Osteocyte (in vitro differentiated cells): ENCODE data around the gene MBNL1. TPM values are rescaled to one million over a fixed set of nuclear protein-coding genes. Genes with fewer than 3 reads are reported as not detected.

ENCODE experiments used
- DNase-seq: peaks from one replicate; pipeline ENCODE4 v3.0.0; 2021; ENCODE audit warnings: mixed read lengths; ENCODE audit not compliant: unreplicated experiment; ENCODE audit errors: extremely low spot score
- H3K27ac Mint-ChIP-seq: one replicate; pipeline ENCODE4 v1.8.0; 2021; ENCODE audit warnings: mild to moderate bottlenecking, mixed read lengths; ENCODE audit not compliant: unreplicated experiment
- H3K27me3 Mint-ChIP-seq: one replicate; pipeline ENCODE4 v1.8.0; 2021; ENCODE audit warnings: mixed read lengths; ENCODE audit not compliant: unreplicated experiment
- H3K36me3 Mint-ChIP-seq: one replicate; pipeline ENCODE4 v1.8.0; 2021; ENCODE audit warnings: mixed read lengths; ENCODE audit not compliant: unreplicated experiment
- H3K4me1 Mint-ChIP-seq: one replicate; pipeline ENCODE4 v1.8.0; 2021; ENCODE audit warnings: mixed read lengths; ENCODE audit not compliant: unreplicated experiment
- H3K4me3 Mint-ChIP-seq: one replicate; pipeline ENCODE4 v1.8.0; 2021; ENCODE audit warnings: mild to moderate bottlenecking, moderate library complexity, mixed read lengths; ENCODE audit not compliant: unreplicated experiment
- H3K9me3 Mint-ChIP-seq: one replicate; pipeline ENCODE4 v1.8.0; 2021; ENCODE audit warnings: mixed read lengths; ENCODE audit not compliant: unreplicated experiment
- total RNA-seq: library from RNA; stranded (reverse); gene quantifications from 2 replicates; pipeline ENCODE4 v1.2.1, GENCODE V29; 2021
- TF ChIP-seq, protein P1 (sequence below): fragments of 200-600 bp; sonication (generic); IDR thresholded peaks from 2 replicates; pipeline ENCODE4 v1.5.0; 2021; ENCODE audit warnings: antibody characterized with exemption, mild to moderate bottlenecking, moderate library complexity

Gene MBNL1
- total RNA-seq, 1 donor from 2014 or later, result 166 TPM

DNA sequence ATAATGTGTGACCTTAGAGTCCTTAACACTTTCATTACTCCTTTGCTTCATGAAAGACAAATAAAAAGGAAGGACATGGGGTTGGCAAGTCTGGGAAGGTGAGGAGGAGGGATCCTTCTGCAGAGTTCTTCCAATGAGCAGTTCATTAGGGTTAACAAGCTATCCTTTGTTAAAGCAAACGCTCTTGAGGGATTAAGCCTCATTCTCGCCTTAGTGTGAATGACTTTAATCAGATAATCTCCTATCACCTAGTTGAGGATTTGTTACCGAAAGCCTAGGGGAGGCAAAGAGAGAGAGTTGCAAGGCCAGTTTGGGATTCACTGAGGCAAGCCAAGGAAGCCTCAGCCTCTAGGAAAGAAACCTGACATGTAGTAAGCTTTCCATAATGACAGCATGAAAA, 7.4 kb upstream of the MBNL1 start:
- no peaks in the 10 kb centered on the region for H3K27me3 Mint-ChIP-seq
- no peak for DNase-seq

GRCh38 chr3:152263711-152264110, 5.0 kb upstream of the MBNL1 start:
- no peaks in the 10 kb centered on the region for H3K27me3 Mint-ChIP-seq
- no peak overlapping the region for H3K4me3 Mint-ChIP-seq
- peaks cover 26% of the 10 kb centered on the region for H3K4me1 Mint-ChIP-seq
- H3K36me3 Mint-ChIP-seq, result no peaks in the 10 kb centered on the region
- TF ChIP-seq, protein P1, sequence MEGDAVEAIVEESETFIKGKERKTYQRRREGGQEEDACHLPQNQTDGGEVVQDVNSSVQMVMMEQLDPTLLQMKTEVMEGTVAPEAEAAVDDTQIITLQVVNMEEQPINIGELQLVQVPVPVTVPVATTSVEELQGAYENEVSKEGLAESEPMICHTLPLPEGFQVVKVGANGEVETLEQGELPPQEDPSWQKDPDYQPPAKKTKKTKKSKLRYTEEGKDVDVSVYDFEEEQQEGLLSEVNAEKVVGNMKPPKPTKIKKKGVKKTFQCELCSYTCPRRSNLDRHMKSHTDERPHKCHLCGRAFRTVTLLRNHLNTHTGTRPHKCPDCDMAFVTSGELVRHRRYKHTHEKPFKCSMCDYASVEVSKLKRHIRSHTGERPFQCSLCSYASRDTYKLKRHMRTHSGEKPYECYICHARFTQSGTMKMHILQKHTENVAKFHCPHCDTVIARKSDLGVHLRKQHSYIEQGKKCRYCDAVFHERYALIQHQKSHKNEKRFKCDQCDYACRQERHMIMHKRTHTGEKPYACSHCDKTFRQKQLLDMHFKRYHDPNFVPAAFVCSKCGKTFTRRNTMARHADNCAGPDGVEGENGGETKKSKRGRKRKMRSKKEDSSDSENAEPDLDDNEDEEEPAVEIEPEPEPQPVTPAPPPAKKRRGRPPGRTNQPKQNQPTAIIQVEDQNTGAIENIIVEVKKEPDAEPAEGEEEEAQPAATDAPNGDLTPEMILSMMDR, result no peak
- DNase-seq, result no peak
- no peaks in the 10 kb centered on the region for H3K9me3 Mint-ChIP-seq
- no peak overlapping the region for H3K27ac Mint-ChIP-seq

More for the DNA sequence above, 7.4 kb upstream of the MBNL1 start:
- no peak overlapping the region for H3K27ac Mint-ChIP-seq
- no peaks in the 10 kb centered on the region for H3K9me3 Mint-ChIP-seq
- H3K36me3 Mint-ChIP-seq, result no peaks in the 10 kb centered on the region
- TF ChIP-seq, protein P1, result no peak
- H3K4me3 Mint-ChIP-seq, result no peak overlapping the region
- peaks cover 20% of the 10 kb centered on the region for H3K4me1 Mint-ChIP-seq

- H3K9me3 Mint-ChIP-seq, result no peaks in the 10 kb centered on the region
- no peaks in the 10 kb centered on the region for H3K27me3 Mint-ChIP-seq
- peaks cover 26% of the 10 kb centered on the region for H3K4me1 Mint-ChIP-seq
Observed at GRCh38 chr3:152264378-152264777, 4.4 kb upstream of the MBNL1 start.

GRCh38 chr3:152266221-152266995, 2.3 kb upstream of the MBNL1 start:
- Mint-ChIP-seq H3K9me3 (no peaks in the 10 kb centered on the region), H3K4me1 (peaks cover 31% of the 10 kb centered on the region), H3K36me3 (no peaks in the 10 kb centered on the region), H3K4me3 (peak overlapping the region; percentile 57), H3K27me3 (no peaks in the 10 kb centered on the region), H3K27ac (peak overlapping the region; percentile 95)
- TF ChIP-seq, protein P1, result peak; percentile 21
- DNase-seq, result no peak

More at GRCh38 chr3:152264378-152264777, 4.4 kb upstream of the MBNL1 start:
- H3K4me3 Mint-ChIP-seq, result no peak overlapping the region
- H3K36me3 Mint-ChIP-seq, result no peaks in the 10 kb centered on the region
- TF ChIP-seq, protein P1, result no peak
- no peak overlapping the region for H3K27ac Mint-ChIP-seq
- DNase-seq, result no peak

- Mint-ChIP-seq H3K4me3 (peak overlapping the region; percentile 92), H3K27ac (peak overlapping the region; percentile 95), H3K4me1 (peaks cover 46% of the 10 kb centered on the region), H3K9me3 (no peaks in the 10 kb centered on the region), H3K36me3 (no peaks in the 10 kb centered on the region), H3K27me3 (no peaks in the 10 kb centered on the region)
- TF ChIP-seq, protein P1, result no peak
- DNase-seq, result no peak
Observed at GRCh38 chr3:152267831-152268554, 736 bp upstream of the MBNL1 start.
